ENCODE data around the gene MRPS9. TPM values are rescaled to one million over a fixed set of nuclear protein-coding genes. Genes with fewer than 3 reads are reported as not detected.
A peak's percentile ranks its signal among the peaks of the same experiment; 100 is the strongest.

MRPS9 gene
- polyA plus RNA-seq, 1 donor (not counting 4 experiments of a cell fraction or from before 2014, with no cell fraction given) = 33.3 TPM

- TF ChIP-seq EZH2 (IDR thresholded peaks at IDR 0.05; ENCODE audit: low read length) (no peak), CTCF (optimal IDR thresholded peaks at IDR 0.05 in 1 of 3, IDR thresholded peaks at IDR 0.05 in 1 of 3, conservative IDR thresholded peaks at IDR 0.05 in 1 of 3; ENCODE audit: extremely low read depth in 1 of 3, insufficient read depth in 2 of 3, low read length in 3 of 3) (peak in 1 of 3 experiments; percentile 5)
- Histone ChIP-seq H4K20me1 (ENCODE audit: control insufficient read depth, extremely low read depth, insufficient read depth, low read length) (no peaks in the 10 kb centered on the region), H3K4me3 (ENCODE audit: control insufficient read depth in 2 of 3, extremely low read depth in 1 of 3, insufficient read depth in 2 of 3, low read depth in 1 of 3, low read length in 3 of 3) (no peak overlapping the region), H3K27me3 (ENCODE audit: control insufficient read depth, extremely low read depth, insufficient read depth, low read length) (no peaks in the 10 kb centered on the region), H2AFZ (ENCODE audit: control insufficient read depth, low read length) (no peak overlapping the region), H3K9me3 (ENCODE audit: control insufficient read depth, low read depth, low read length) (no peaks in the 10 kb centered on the region), H3K4me2 (ENCODE audit: control insufficient read depth, extremely low read depth, insufficient read depth, low read depth, low read length) (no peak overlapping the region), H3K4me1 (ENCODE audit: control insufficient read depth, extremely low read depth, insufficient read depth, low read length) (no peaks in the 10 kb centered on the region), H3K9me1 (ENCODE audit: control insufficient read depth, extremely low read depth, insufficient read depth, low read length) (no peaks in the 10 kb centered on the region), H3K27ac (ENCODE audit: control insufficient read depth, insufficient read depth, low read length) (no peak overlapping the region), H3K36me3 (ENCODE audit: control insufficient read depth in 2 of 2, extremely low read depth in 1 of 2, insufficient read depth in 2 of 2, low read length in 2 of 2) (no peaks in the 10 kb centered on the region), H3K9ac (ENCODE audit: control insufficient read depth, extremely low read depth, insufficient read depth, low read length) (no peak overlapping the region), H3K79me2 (ENCODE audit: control insufficient read depth, insufficient read depth, low read length) (no peaks in the 10 kb centered on the region)
- FAIRE-seq = no peak
- no peak for DNase-seq (ENCODE audit: low read depth, low spot score)
- dilution Hi-C loops (cut with MboI; ENCODE audit: extremely low pct_ligation_motif_present, low sequenced_read_pairs) = no loop called here
These were observed 87.6 kb downstream of the MRPS9 start for GRCh38 chr2:105125428-105125827.

GRCh38 chr2:105125920-105126319, 88.1 kb downstream of the MRPS9 start:
- no peaks in the 10 kb centered on the region for H3K4me1 ChIP-seq (ENCODE audit: control insufficient read depth, extremely low read depth, insufficient read depth, low read length)
- dilution Hi-C loops (cut with MboI; ENCODE audit: extremely low pct_ligation_motif_present, low sequenced_read_pairs) = no loop called here
- no peaks in the 10 kb centered on the region for H4K20me1 ChIP-seq (ENCODE audit: control insufficient read depth, extremely low read depth, insufficient read depth, low read length)
- H3K9me1 ChIP-seq (ENCODE audit: control insufficient read depth, extremely low read depth, insufficient read depth, low read length) = no peaks in the 10 kb centered on the region
- no peaks in the 10 kb centered on the region for H3K27me3 ChIP-seq (ENCODE audit: control insufficient read depth, extremely low read depth, insufficient read depth, low read length)
- TF ChIP-seq CTCF (optimal IDR thresholded peaks at IDR 0.05 in 1 of 3, IDR thresholded peaks at IDR 0.05 in 1 of 3, conservative IDR thresholded peaks at IDR 0.05 in 1 of 3; ENCODE audit: extremely low read depth in 1 of 3, insufficient read depth in 2 of 3, low read length in 3 of 3) (no peak), EZH2 (IDR thresholded peaks at IDR 0.05; ENCODE audit: low read length) (no peak)
- H3K4me2 ChIP-seq (ENCODE audit: control insufficient read depth, extremely low read depth, insufficient read depth, low read depth, low read length) = no peak overlapping the region
- no peaks in the 10 kb centered on the region for H3K79me2 ChIP-seq (ENCODE audit: control insufficient read depth, insufficient read depth, low read length)
- no peak overlapping the region for H3K4me3 ChIP-seq (ENCODE audit: control insufficient read depth in 2 of 3, extremely low read depth in 1 of 3, insufficient read depth in 2 of 3, low read depth in 1 of 3, low read length in 3 of 3)
- H2AFZ ChIP-seq (ENCODE audit: control insufficient read depth, low read length) = no peak overlapping the region
- H3K36me3 ChIP-seq (ENCODE audit: control insufficient read depth in 2 of 2, extremely low read depth in 1 of 2, insufficient read depth in 2 of 2, low read length in 2 of 2) = no peaks in the 10 kb centered on the region
- DNase-seq (ENCODE audit: low read depth, low spot score) = no peak
- H3K27ac ChIP-seq (ENCODE audit: control insufficient read depth, insufficient read depth, low read length) = no peak overlapping the region
- FAIRE-seq = no peak
- H3K9me3 ChIP-seq (ENCODE audit: control insufficient read depth, low read depth, low read length) = no peaks in the 10 kb centered on the region
- no peak overlapping the region for H3K9ac ChIP-seq (ENCODE audit: control insufficient read depth, extremely low read depth, insufficient read depth, low read length)
